Keratinocyte (primary cell): Measurements from ENCODE around the gene PACS2.

Experiments
- EZH2 ChIP-seq: IDR thresholded peaks from one replicate; pipeline ENCODE4 v1.6.1; 2012; ENCODE audit warnings: inconsistent platforms, mild to moderate bottlenecking, low read length, moderate library complexity
- TF ChIP-seq, protein P1 (sequence below), 3 experiments: IDR thresholded peaks in 1 of 3; conservative IDR thresholded peaks in 1 of 3; optimal IDR thresholded peaks in 1 of 3; 2 replicates in 2 of 3; 3 replicates in 1 of 3; pipeline versions ENCODE3 to v1.5.1; 2011; ENCODE audit warnings: low read length in 3 of 3, mild to moderate bottlenecking in 3 of 3, moderate library complexity in 2 of 3, control low read depth in 1 of 3, inconsistent platforms in 1 of 3; ENCODE audit not compliant: insufficient read depth in 2 of 3; ENCODE audit errors: extremely low read depth in 1 of 3

DNA sequence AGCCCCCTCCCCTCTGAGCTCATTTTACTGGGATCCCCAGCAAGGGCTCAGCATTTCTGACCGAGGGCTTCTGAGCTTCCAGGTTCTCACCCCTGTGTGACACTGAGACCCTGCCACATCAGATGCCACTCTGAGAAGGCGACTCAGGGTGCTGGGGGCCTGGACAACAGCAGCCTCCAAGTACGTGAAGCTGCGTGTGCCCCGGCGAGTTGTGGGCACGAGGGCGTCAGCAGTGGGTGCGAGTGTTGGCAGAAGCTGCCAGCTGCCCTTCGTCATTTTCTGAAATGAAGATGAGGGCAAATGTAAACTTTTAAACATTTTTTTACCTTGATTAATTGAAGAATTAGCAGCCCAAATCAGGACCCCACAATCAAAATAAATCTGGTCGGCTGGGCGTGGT is 51.1 kb downstream of the PACS2 start:
- TF ChIP-seq, protein P1, sequence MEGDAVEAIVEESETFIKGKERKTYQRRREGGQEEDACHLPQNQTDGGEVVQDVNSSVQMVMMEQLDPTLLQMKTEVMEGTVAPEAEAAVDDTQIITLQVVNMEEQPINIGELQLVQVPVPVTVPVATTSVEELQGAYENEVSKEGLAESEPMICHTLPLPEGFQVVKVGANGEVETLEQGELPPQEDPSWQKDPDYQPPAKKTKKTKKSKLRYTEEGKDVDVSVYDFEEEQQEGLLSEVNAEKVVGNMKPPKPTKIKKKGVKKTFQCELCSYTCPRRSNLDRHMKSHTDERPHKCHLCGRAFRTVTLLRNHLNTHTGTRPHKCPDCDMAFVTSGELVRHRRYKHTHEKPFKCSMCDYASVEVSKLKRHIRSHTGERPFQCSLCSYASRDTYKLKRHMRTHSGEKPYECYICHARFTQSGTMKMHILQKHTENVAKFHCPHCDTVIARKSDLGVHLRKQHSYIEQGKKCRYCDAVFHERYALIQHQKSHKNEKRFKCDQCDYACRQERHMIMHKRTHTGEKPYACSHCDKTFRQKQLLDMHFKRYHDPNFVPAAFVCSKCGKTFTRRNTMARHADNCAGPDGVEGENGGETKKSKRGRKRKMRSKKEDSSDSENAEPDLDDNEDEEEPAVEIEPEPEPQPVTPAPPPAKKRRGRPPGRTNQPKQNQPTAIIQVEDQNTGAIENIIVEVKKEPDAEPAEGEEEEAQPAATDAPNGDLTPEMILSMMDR (optimal IDR thresholded peaks at IDR 0.05 in 1 of 3, IDR thresholded peaks at IDR 0.05 in 1 of 3, conservative IDR thresholded peaks at IDR 0.05 in 1 of 3; ENCODE audit: extremely low read depth in 1 of 3, insufficient read depth in 2 of 3, low read length in 3 of 3): no peak
- no peak for TF ChIP-seq EZH2
